Parathyroid adenoma (tissue), 2 donors: ENCODE data around the gene MYO18B.

Experiments
- H2AFZ ChIP-seq: fragments of 300-600 bp; sonication (generic); one replicate; pipeline ENCODE4 v1.7.0; 2017; ENCODE audit warnings: antibody characterized with exemption, mild to moderate bottlenecking
- H3K27ac ChIP-seq: fragments of 300-600 bp; sonication (generic); one replicate; pipeline ENCODE4 v1.7.0; 2017
- H3K27me3 ChIP-seq: fragments of 300-600 bp; sonication (generic); one replicate; pipeline ENCODE4 v1.7.0; 2017; ENCODE audit warnings: low read length; ENCODE audit not compliant: control insufficient read depth, insufficient read depth
- H3K36me3 ChIP-seq: fragments of 300-600 bp; sonication (generic); one replicate; pipeline ENCODE4 v1.7.0; 2017; ENCODE audit warnings: low read length; ENCODE audit not compliant: control insufficient read depth, insufficient read depth
- H3K4me1 ChIP-seq: fragments of 300-600 bp; sonication (generic); one replicate; pipeline ENCODE4 v1.7.0; 2017; ENCODE audit warnings: control low read depth
- H3K4me2 ChIP-seq: fragments of 300-600 bp; sonication (generic); one replicate; pipeline ENCODE4 v1.7.0; 2017; ENCODE audit warnings: low read length
- H3K4me3 ChIP-seq: fragments of 300-600 bp; sonication (generic); one replicate; pipeline ENCODE4 v1.7.0; 2017; ENCODE audit warnings: low read depth, low read length
- H3K79me2 ChIP-seq: fragments of 300-600 bp; sonication (generic); one replicate; pipeline ENCODE4 v1.7.0; 2017; ENCODE audit warnings: control low read depth
- H3K9ac ChIP-seq: fragments of 300-600 bp; sonication (generic); one replicate; pipeline ENCODE4 v1.7.0; 2017; ENCODE audit warnings: mild to moderate bottlenecking
- H3K9me3 ChIP-seq: fragments of 300-600 bp; sonication (generic); one replicate; pipeline ENCODE4 v1.7.0; 2017; ENCODE audit warnings: low read length; ENCODE audit not compliant: control insufficient read depth
- TF ChIP-seq, protein P1 (sequence below): fragments of 300-600 bp; sonication (generic); IDR thresholded peaks from one replicate; pipeline ENCODE4 v1.7.0; 2017; ENCODE audit warnings: antibody characterized with exemption, mild to moderate bottlenecking
- donor health status: primary hyperparathyroidism.

The MYO18B gene

DNA sequence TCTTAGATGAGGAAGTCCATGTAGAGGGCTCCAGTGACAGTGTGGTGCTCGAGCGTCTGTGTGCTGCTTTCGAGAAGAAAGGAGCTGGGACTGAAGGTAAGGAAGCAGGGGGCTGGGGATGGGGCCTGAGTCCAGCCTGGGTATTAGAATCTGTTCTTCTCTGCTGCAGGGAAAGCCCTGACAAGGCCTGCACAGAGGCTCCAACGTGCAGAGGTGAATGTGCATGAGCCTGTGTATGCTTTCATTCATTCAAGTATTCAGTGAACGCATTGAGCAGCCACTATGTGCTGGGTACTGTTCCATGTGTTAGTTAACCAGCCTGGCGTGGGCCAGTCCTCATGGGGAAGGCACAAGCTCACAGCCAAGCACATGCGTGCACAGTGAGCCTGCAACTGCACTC is 93.4 kb downstream of the MYO18B start:
- Histone ChIP-seq H2AFZ (no peak overlapping the region), H3K4me3 (no peak overlapping the region), H3K79me2 (no peaks in the 10 kb centered on the region), H3K36me3 (no peaks in the 10 kb centered on the region), H3K27ac (no peak overlapping the region), H3K27me3 (no peaks in the 10 kb centered on the region), H3K4me2 (no peak overlapping the region), H3K9me3 (no peaks in the 10 kb centered on the region), H3K4me1 (no peaks in the 10 kb centered on the region), H3K9ac (no peak overlapping the region)
- TF ChIP-seq, protein P1, sequence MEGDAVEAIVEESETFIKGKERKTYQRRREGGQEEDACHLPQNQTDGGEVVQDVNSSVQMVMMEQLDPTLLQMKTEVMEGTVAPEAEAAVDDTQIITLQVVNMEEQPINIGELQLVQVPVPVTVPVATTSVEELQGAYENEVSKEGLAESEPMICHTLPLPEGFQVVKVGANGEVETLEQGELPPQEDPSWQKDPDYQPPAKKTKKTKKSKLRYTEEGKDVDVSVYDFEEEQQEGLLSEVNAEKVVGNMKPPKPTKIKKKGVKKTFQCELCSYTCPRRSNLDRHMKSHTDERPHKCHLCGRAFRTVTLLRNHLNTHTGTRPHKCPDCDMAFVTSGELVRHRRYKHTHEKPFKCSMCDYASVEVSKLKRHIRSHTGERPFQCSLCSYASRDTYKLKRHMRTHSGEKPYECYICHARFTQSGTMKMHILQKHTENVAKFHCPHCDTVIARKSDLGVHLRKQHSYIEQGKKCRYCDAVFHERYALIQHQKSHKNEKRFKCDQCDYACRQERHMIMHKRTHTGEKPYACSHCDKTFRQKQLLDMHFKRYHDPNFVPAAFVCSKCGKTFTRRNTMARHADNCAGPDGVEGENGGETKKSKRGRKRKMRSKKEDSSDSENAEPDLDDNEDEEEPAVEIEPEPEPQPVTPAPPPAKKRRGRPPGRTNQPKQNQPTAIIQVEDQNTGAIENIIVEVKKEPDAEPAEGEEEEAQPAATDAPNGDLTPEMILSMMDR = no peak

- Histone ChIP-seq H3K9ac (no peak overlapping the region), H3K27me3 (no peaks in the 10 kb centered on the region), H3K9me3 (no peaks in the 10 kb centered on the region), H3K36me3 (no peaks in the 10 kb centered on the region), H2AFZ (no peak overlapping the region), H3K4me1 (no peaks in the 10 kb centered on the region), H3K79me2 (no peaks in the 10 kb centered on the region), H3K4me2 (no peak overlapping the region), H3K27ac (no peak overlapping the region), H3K4me3 (no peak overlapping the region)
- TF ChIP-seq, protein P1 = no peak
Observed at GRCh38 chr22:25837288-25837900, 95.4 kb downstream of the MYO18B start.

- Histone ChIP-seq H3K4me1 (no peaks in the 10 kb centered on the region), H3K36me3 (no peaks in the 10 kb centered on the region), H2AFZ (no peak overlapping the region), H3K27ac (no peak overlapping the region), H3K4me2 (no peak overlapping the region), H3K9ac (no peak overlapping the region), H3K4me3 (no peak overlapping the region), H3K27me3 (no peaks in the 10 kb centered on the region), H3K9me3 (no peaks in the 10 kb centered on the region), H3K79me2 (no peaks in the 10 kb centered on the region)
- TF ChIP-seq, protein P1 = no peak
Observed at GRCh38 chr22:25838960-25839741, 97.2 kb downstream of the MYO18B start.

DNA sequence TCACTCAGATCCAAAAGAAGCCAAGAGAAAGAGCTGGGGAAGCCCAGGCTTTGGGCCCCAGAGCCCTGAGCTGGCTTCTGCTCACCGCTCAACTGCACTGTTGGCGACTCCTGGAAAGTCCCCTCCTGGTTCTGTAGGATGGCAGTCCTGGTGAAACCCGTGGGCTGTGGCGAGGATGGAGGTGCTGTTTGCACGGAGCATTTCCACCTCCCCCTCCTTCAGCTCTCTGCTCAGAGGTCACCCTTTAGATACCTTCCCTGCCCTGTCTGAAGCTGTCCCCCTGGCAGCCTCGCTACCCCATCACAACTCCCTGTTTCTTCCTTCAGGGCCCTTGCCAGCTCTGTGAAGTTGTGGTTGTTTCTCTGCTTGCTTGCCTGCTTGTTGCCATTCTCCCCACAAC is 97.8 kb downstream of the MYO18B start:
- Histone ChIP-seq H2AFZ (no peak overlapping the region), H3K9ac (no peak overlapping the region), H3K4me2 (no peak overlapping the region), H3K4me1 (no peaks in the 10 kb centered on the region), H3K36me3 (no peaks in the 10 kb centered on the region), H3K27ac (no peak overlapping the region), H3K9me3 (no peaks in the 10 kb centered on the region), H3K4me3 (no peak overlapping the region), H3K79me2 (no peaks in the 10 kb centered on the region), H3K27me3 (no peaks in the 10 kb centered on the region)
- TF ChIP-seq, protein P1 = no peak
